ENCODE measurements around the gene VCPKMT.

VCPKMT gene

GRCh38 chr14:50088731-50089130, 27.6 kb downstream of the VCPKMT start:
- TF ChIP-seq FOXM1 (IDR thresholded peaks at IDR 0.05; ENCODE audit: borderline replicate concordance, low read depth) (no peak), TEAD4 (IDR thresholded peaks at IDR 0.05) (no peak), TCF12 (IDR thresholded peaks at IDR 0.05; ENCODE audit: low read depth) (no peak), CEBPB (IDR thresholded peaks at IDR 0.05) (no peak), RAD21 (IDR thresholded peaks at IDR 0.05; ENCODE audit: low read depth) (no peak), NFIC (IDR thresholded peaks at IDR 0.05) (no peak)

GRCh38 chr14:50088117-50088515, 28.3 kb downstream of the VCPKMT start:
- TF ChIP-seq CEBPB (IDR thresholded peaks at IDR 0.05) (no peak), EP300 (IDR thresholded peaks at IDR 0.05; ENCODE audit: borderline replicate concordance) (no peak)

GRCh38 chr14:50087341-50088116, 28.8 kb downstream of the VCPKMT start:
- TF ChIP-seq NFIC (IDR thresholded peaks at IDR 0.05) = no peak
- TF ChIP-seq EGR1 (IDR thresholded peaks at IDR 0.05) = no peak
- no peak for TF ChIP-seq ZBTB7A (IDR thresholded peaks at IDR 0.05; ENCODE audit: low read depth)
- TF ChIP-seq TAF1 (IDR thresholded peaks at IDR 0.05; ENCODE audit: low read depth) = no peak
- no peak for TF ChIP-seq RAD21 (IDR thresholded peaks at IDR 0.05; ENCODE audit: low read depth)
- no peak for TF ChIP-seq USF1 (IDR thresholded peaks at IDR 0.05)
- TF ChIP-seq CEBPB (IDR thresholded peaks at IDR 0.05) = no peak
- TF ChIP-seq FOXM1 (IDR thresholded peaks at IDR 0.05; ENCODE audit: borderline replicate concordance, low read depth) = no peak
- TF ChIP-seq MAX (IDR thresholded peaks at IDR 0.05) = no peak
- TF ChIP-seq, protein P1, sequence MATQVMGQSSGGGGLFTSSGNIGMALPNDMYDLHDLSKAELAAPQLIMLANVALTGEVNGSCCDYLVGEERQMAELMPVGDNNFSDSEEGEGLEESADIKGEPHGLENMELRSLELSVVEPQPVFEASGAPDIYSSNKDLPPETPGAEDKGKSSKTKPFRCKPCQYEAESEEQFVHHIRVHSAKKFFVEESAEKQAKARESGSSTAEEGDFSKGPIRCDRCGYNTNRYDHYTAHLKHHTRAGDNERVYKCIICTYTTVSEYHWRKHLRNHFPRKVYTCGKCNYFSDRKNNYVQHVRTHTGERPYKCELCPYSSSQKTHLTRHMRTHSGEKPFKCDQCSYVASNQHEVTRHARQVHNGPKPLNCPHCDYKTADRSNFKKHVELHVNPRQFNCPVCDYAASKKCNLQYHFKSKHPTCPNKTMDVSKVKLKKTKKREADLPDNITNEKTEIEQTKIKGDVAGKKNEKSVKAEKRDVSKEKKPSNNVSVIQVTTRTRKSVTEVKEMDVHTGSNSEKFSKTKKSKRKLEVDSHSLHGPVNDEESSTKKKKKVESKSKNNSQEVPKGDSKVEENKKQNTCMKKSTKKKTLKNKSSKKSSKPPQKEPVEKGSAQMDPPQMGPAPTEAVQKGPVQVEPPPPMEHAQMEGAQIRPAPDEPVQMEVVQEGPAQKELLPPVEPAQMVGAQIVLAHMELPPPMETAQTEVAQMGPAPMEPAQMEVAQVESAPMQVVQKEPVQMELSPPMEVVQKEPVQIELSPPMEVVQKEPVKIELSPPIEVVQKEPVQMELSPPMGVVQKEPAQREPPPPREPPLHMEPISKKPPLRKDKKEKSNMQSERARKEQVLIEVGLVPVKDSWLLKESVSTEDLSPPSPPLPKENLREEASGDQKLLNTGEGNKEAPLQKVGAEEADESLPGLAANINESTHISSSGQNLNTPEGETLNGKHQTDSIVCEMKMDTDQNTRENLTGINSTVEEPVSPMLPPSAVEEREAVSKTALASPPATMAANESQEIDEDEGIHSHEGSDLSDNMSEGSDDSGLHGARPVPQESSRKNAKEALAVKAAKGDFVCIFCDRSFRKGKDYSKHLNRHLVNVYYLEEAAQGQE (IDR thresholded peaks at IDR 0.05; ENCODE audit: low read depth) = no peak
- TF ChIP-seq YY1 (IDR thresholded peaks at IDR 0.05; ENCODE audit: low read depth) = no peak
- TF ChIP-seq EP300 (IDR thresholded peaks at IDR 0.05; ENCODE audit: borderline replicate concordance) = no peak
- TF ChIP-seq TCF12 (IDR thresholded peaks at IDR 0.05; ENCODE audit: low read depth) = no peak

DNA sequence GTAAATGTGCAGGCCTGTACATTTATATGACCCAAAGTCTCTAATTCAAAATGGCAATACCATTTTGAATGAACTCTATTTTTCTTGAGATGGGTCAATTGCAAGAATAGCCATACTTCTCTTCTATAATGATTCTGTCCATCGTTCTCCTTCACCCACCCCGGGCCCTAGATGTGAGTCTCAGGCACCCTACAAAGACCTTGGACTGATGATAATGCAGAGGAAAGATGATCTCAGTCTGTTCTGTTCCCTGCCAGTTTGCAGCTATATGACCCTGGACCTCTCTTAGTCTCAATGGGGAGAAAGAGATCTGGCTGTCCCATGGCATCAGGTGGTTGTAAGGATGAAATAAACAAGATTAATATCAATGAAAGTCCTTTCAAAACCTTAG, 30.1 kb downstream of the VCPKMT start:
- TF ChIP-seq TEAD4 (IDR thresholded peaks at IDR 0.05) (no peak), EGR1 (IDR thresholded peaks at IDR 0.05) (no peak), YY1 (IDR thresholded peaks at IDR 0.05; ENCODE audit: low read depth) (no peak), FOXM1 (IDR thresholded peaks at IDR 0.05; ENCODE audit: borderline replicate concordance, low read depth) (no peak), ZBTB7A (IDR thresholded peaks at IDR 0.05; ENCODE audit: low read depth) (no peak), EP300 (IDR thresholded peaks at IDR 0.05; ENCODE audit: borderline replicate concordance) (no peak), CEBPB (IDR thresholded peaks at IDR 0.05) (no peak), USF1 (IDR thresholded peaks at IDR 0.05) (no peak), NFIC (IDR thresholded peaks at IDR 0.05) (no peak), MAX (IDR thresholded peaks at IDR 0.05) (no peak), RAD21 (IDR thresholded peaks at IDR 0.05; ENCODE audit: low read depth) (no peak), TCF12 (IDR thresholded peaks at IDR 0.05; ENCODE audit: low read depth) (no peak)

DNA sequence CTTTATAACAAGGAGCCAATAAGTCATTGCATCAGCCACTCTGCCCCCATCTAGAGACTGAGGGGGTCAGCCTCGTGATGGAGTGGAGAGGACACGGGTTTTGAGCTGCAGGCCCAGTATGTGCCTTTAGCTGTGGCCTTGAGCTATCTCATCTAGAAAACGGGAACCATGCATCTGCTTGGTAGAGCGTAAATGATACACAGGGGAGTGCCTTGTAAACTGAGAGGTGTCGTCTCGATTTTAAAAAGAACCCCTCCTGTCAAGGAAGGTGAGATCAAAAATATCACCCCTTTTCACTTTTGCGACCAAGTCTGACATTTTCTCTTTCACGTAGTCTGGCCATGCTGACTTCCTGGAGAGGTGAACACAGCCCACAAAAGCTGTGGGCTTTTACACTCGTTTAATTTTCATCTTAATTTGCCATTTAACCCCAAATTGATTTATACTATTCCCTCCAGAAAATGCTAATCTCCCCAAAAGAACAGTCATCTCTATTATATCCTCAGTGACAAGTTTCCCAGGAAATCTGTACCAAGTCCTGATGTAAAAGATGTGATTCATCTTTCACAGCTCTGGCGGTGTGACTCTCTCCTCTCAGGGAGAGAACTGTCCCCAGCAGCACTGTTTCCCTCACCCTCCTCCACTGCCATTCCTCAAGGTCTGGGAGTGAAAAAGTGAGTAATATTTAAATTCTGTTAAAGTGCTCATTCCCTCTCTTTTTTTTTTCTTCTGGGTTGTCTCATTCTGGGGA, 30.6 kb downstream of the VCPKMT start:
- TF ChIP-seq MAX (IDR thresholded peaks at IDR 0.05) (no peak), EGR1 (IDR thresholded peaks at IDR 0.05) (no peak), RAD21 (IDR thresholded peaks at IDR 0.05; ENCODE audit: low read depth) (no peak), TCF12 (IDR thresholded peaks at IDR 0.05; ENCODE audit: low read depth) (no peak), CEBPB (IDR thresholded peaks at IDR 0.05) (no peak), CREB1 (IDR thresholded peaks at IDR 0.05; ENCODE audit: low read depth) (no peak), YY1 (IDR thresholded peaks at IDR 0.05; ENCODE audit: low read depth) (no peak), TEAD4 (IDR thresholded peaks at IDR 0.05) (no peak), NFIC (IDR thresholded peaks at IDR 0.05) (no peak), ZBTB7A (IDR thresholded peaks at IDR 0.05; ENCODE audit: low read depth) (no peak)

DNA sequence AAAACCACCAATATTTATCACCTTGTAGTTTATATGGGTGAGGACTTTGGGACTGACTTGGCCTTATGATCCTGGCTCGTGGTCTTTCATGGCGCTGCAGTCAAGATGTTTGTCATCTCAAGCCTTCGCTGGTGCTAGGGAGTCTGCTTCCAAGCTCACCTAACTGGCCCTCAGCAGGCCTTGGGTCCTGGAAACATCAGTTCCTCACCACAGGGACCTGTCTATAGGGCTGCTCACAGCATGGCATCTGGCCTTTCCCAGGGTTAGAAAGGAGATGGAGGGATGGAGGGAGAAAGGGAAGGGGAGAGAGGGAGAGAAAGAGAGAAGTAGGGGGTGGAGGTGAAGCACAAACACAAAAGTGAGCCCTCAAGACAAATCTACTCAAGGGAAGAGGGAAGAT, 31.7 kb downstream of the VCPKMT start:
- TF ChIP-seq ZBTB7A (IDR thresholded peaks at IDR 0.05; ENCODE audit: low read depth) = no peak
- no peak for TF ChIP-seq CEBPB (IDR thresholded peaks at IDR 0.05)
- TF ChIP-seq EGR1 (IDR thresholded peaks at IDR 0.05) = no peak
- TF ChIP-seq FOXM1 (IDR thresholded peaks at IDR 0.05; ENCODE audit: borderline replicate concordance, low read depth) = no peak
- TF ChIP-seq TAF1 (IDR thresholded peaks at IDR 0.05; ENCODE audit: low read depth) = no peak
- no peak for TF ChIP-seq CREB1 (IDR thresholded peaks at IDR 0.05; ENCODE audit: low read depth)
- TF ChIP-seq NFIC (IDR thresholded peaks at IDR 0.05) = no peak
- no peak for TF ChIP-seq YY1 (IDR thresholded peaks at IDR 0.05; ENCODE audit: low read depth)
- no peak for TF ChIP-seq TCF12 (IDR thresholded peaks at IDR 0.05; ENCODE audit: low read depth)
- no peak for TF ChIP-seq MAX (IDR thresholded peaks at IDR 0.05)
- TF ChIP-seq USF1 (IDR thresholded peaks at IDR 0.05) = no peak
- no peak for TF ChIP-seq EP300 (IDR thresholded peaks at IDR 0.05; ENCODE audit: borderline replicate concordance)
